PC-9 (cell line): ENCODE measurements around the gene IFT122. TPM values are rescaled to one million over a fixed set of nuclear protein-coding genes. Genes with fewer than 3 reads are reported as not detected.

Experiments used
- BruUV-seq: library from RNA; stranded (reverse); fragments of 400-500 nt; replicated peaks from 2 replicates; lab custom pipeline; 2021; lab: Mats Ljungman, UMichigan
- CTCF ChIA-PET: fragments of 300-600 bp; sonication (Branson Sonifier 250); formaldehyde crosslinking; loops from one replicate; lab custom pipeline; 2022; ENCODE audit warnings: antibody characterized with exemption; lab: Charles Lee
- POLR2A ChIA-PET: fragments of 300-600 bp; sonication (Branson Sonifier 250); formaldehyde crosslinking; loops from one replicate; lab custom pipeline; 2022; ENCODE audit warnings: antibody characterized with exemption; ENCODE audit not compliant: unreplicated experiment; lab: Charles Lee
- DNase-seq, 2 experiments: peaks; one replicate each; pipeline versions ENCODE4 v3.0.0 to v3.0.0-alpha.2; 2015 to 2022; ENCODE audit warnings: mixed read lengths in 1 of 2
- H2AFZ ChIP-seq: fragments of 200-600 bp; sonication (generic); 2 replicates; pipeline ENCODE4 v1.8.1; 2017; ENCODE audit warnings: antibody characterized with exemption
- H3F3A ChIP-seq: fragments of 200-600 bp; sonication (generic); 2 replicates; pipeline ENCODE4 v1.8.1; 2017; ENCODE audit warnings: antibody characterized with exemption, mild to moderate bottlenecking, low read depth; ENCODE audit not compliant: insufficient read depth
- H3K27ac ChIP-seq: fragments of 200-600 bp; sonication (generic); 2 replicates; pipeline ENCODE4 v1.6.1; 2016; ENCODE audit warnings: mixed run types
- H3K27me3 ChIP-seq: fragments of 200-600 bp; sonication (generic); 2 replicates; pipeline ENCODE4 v1.6.1; 2016; ENCODE audit warnings: low read depth, mixed run types; ENCODE audit not compliant: insufficient read depth
- H3K36me3 ChIP-seq: fragments of 200-600 bp; sonication (generic); 2 replicates; pipeline ENCODE4 v1.6.1; 2016; ENCODE audit warnings: low read depth, mixed run types
- H3K4me1 ChIP-seq: fragments of 200-600 bp; sonication (generic); replicated peaks from 2 replicates; pipeline ENCODE4 v1.6.1; 2016; ENCODE audit warnings: mixed run types; ENCODE audit not compliant: insufficient read depth
- H3K4me2 ChIP-seq: fragments of 200-600 bp; sonication (generic); 2 replicates; pipeline ENCODE4 v1.6.1; 2017; ENCODE audit warnings: mixed run types
- H3K4me3 ChIP-seq: fragments of 200-600 bp; sonication (generic); 2 replicates; pipeline ENCODE4 v1.6.1; 2016; ENCODE audit warnings: mixed run types
- H3K79me2 ChIP-seq: fragments of 200-600 bp; sonication (generic); 2 replicates; pipeline ENCODE4 v1.6.1; 2017; ENCODE audit warnings: low read depth, mixed run types
- H3K9me2 ChIP-seq: fragments of 200-600 bp; sonication (generic); 2 replicates; pipeline ENCODE4 v1.8.1; 2017; ENCODE audit warnings: mild to moderate bottlenecking; ENCODE audit not compliant: insufficient read depth
- H3K9me3 ChIP-seq: fragments of 200-600 bp; sonication (generic); 2 replicates; pipeline ENCODE4 v1.8.1; 2016; ENCODE audit warnings: low read depth; ENCODE audit not compliant: insufficient read depth
- H4K20me1 ChIP-seq: fragments of 200-600 bp; sonication (generic); 2 replicates; pipeline ENCODE4 v1.8.1; 2017; ENCODE audit not compliant: insufficient read depth
- EZH2 ChIP-seq: fragments of 200-600 bp; sonication (generic); IDR thresholded peaks from 2 replicates; pipeline ENCODE4 v1.8.0; 2017; ENCODE audit warnings: antibody characterized with exemption, low read depth
- intact Hi-C: fragments of 100-400 bp; cut with micrococcal nuclease; formaldehyde crosslinking; loops from one replicate; pipeline ENCODE4 v1.10.0; 2022; ENCODE audit not compliant: unreplicated experiment
- total RNA-seq: library from RNA; stranded (reverse); gene quantifications from 2 replicates; pipeline ENCODE4 v1.2.3, GENCODE V29; 2021
- TF ChIP-seq, protein P1 (sequence below): fragments of 200-600 bp; sonication (generic); conservative IDR thresholded peaks from 2 replicates; pipeline ENCODE4 v1.6.1; 2017; ENCODE audit warnings: mixed run types, antibody characterized with exemption, mild to moderate bottlenecking, moderate library complexity

IFT122 gene
- total RNA-seq, 1 experiment from 2014 or later = 55.6 TPM

DNA sequence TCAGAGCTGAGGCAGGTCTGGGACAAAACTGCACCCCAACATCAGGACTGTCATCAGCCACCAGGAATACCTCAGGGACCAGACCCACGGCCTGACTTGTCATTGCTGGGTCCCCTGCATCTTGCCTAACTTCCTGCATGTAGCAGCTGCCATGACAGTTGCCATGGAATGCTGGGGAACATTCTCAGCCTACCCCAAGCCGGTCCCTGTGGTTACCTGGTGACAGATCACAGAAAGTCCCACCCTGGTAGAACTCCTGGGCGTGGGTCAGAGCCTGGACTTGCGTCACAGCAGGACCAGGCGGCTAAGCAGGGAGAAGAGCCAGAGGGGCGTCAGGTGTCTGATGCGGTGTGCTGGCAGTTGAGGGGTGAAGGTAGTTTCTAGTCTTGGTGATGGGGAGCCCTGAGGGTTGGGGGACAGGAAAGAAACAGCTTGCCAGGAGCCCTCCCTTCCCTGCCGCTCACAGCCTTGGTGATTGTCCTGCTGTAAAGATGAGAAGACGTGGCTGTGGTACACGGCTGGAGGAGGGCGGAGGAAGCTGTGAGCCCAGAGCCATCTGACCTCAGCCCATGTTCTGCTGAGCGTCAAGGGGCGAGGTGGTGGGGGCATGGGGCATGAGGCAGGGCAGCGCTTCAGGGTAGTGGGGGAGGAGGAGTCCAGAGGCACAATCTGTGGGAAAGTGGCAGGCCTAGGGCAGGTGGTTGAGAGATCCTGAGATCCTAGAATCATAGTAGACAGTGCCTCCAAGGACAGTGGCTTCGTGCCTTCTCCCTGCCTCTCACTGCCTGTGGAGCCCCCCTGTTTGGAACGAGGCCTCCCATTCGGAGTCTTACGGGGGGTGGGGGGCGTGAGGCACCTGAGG, 108.3 kb downstream of the IFT122 start:
- DNase-seq = peak in 1 of 2 experiments; percentile 20
- ChIA-PET POLR2A (no interaction called here), CTCF (no interaction called here)
- Histone ChIP-seq H3K79me2 (no peaks in the 10 kb centered on the region), H3K9me3 (no peaks in the 10 kb centered on the region), H3F3A (peaks cover 11% of the 10 kb centered on the region; the same call in 1 of the 2 replicates), H3K4me2 (no peak overlapping the region), H3K9me2 (no peaks in the 10 kb centered on the region), H3K4me3 (no peak overlapping the region), H3K36me3 (no peaks in the 10 kb centered on the region), H3K27ac (no peak overlapping the region), H4K20me1 (no peaks in the 10 kb centered on the region), H2AFZ (no peak overlapping the region), H3K27me3 (no peaks in the 10 kb centered on the region), H3K4me1 (peaks cover 14% of the 10 kb centered on the region)
- no peak for TF ChIP-seq EZH2
- TF ChIP-seq, protein P1, sequence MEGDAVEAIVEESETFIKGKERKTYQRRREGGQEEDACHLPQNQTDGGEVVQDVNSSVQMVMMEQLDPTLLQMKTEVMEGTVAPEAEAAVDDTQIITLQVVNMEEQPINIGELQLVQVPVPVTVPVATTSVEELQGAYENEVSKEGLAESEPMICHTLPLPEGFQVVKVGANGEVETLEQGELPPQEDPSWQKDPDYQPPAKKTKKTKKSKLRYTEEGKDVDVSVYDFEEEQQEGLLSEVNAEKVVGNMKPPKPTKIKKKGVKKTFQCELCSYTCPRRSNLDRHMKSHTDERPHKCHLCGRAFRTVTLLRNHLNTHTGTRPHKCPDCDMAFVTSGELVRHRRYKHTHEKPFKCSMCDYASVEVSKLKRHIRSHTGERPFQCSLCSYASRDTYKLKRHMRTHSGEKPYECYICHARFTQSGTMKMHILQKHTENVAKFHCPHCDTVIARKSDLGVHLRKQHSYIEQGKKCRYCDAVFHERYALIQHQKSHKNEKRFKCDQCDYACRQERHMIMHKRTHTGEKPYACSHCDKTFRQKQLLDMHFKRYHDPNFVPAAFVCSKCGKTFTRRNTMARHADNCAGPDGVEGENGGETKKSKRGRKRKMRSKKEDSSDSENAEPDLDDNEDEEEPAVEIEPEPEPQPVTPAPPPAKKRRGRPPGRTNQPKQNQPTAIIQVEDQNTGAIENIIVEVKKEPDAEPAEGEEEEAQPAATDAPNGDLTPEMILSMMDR = no peak
- no TSS peak for BruUV-seq
- intact Hi-C loops = no loop called here

DNA sequence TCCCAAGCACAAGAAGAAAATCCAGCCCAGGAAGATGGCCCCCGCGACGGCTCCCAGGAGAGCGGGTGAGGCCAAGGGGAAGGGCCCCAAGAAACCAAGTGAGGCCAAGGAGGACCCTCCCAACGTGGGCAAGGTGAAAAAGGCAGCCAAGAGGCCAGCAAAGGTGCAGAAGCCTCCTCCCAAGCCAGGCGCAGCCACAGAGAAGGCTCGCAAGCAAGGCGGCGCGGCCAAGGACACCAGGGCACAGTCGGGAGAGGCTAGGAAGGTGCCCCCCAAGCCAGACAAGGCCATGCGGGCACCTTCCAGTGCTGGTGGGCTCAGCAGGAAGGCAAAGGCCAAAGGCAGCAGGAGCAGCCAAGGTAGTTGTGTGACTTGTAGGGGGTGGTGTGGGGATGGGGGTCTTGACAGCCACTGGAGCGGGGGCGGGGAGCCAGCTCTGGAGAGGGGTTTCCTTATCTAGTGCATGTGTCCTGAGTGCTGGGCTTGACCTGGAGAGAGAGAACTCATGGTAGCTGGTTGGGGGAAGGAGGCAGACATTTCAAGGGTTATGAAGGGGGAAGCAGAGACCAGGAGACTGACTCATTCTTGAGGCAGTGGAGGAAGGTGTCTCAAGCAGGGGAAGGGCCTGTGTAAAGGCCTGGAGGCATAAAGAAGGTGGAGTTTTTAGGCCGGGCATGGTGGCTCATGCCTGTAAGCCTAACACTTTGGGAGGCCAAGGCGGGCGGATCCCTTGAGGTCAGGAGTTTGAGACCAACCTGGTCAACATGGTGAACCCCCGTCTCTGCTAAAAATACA, 109.2 kb downstream of the IFT122 start:
- no peak overlapping the region for H3K4me3 ChIP-seq
- no peaks in the 10 kb centered on the region for H3K27me3 ChIP-seq
- peak overlapping the region; percentile 34; the same call in 1 of the 2 replicates for H3K4me2 ChIP-seq
- H3K9me2 ChIP-seq = no peaks in the 10 kb centered on the region
- ChIA-PET POLR2A (no interaction called here), CTCF (no interaction called here)
- H3K4me1 ChIP-seq = peaks cover 14% of the 10 kb centered on the region
- peaks cover 11% of the 10 kb centered on the region; the same call in 1 of the 2 replicates for H3F3A ChIP-seq
- DNase-seq = peak; percentile 62 to 85
- TF ChIP-seq EZH2 = no peak
- TF ChIP-seq, protein P1 = no peak
- no peak overlapping the region for H2AFZ ChIP-seq
- H3K79me2 ChIP-seq = no peaks in the 10 kb centered on the region
- BruUV-seq = no TSS peak
- H3K9me3 ChIP-seq = no peaks in the 10 kb centered on the region
- intact Hi-C loops = no loop called here
- H3K36me3 ChIP-seq = no peaks in the 10 kb centered on the region
- no peaks in the 10 kb centered on the region for H4K20me1 ChIP-seq
- no peak overlapping the region for H3K27ac ChIP-seq

DNA sequence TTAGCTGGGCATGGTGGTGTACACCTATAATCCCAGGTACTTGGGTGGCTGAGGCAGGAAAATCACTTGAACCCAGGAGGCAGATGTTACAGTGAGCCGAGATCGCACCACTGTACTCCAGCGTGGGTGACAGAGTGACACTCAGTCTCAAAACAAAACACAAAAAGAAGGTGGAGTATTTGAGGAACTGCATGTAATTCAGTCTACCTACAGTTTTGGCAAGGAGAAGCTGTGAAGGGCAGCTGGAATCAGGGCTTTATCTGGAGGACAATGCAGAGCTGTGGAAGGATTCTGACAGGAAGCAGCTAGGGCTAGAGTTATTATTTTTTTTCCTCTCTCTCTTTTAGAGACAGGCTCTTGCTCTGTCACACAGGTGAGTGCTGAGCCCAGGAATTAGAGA, 109.8 kb downstream of the IFT122 start:
- TF ChIP-seq, protein P1 = no peak
- TF ChIP-seq EZH2 = no peak
- no peaks in the 10 kb centered on the region for H3K36me3 ChIP-seq
- no peak overlapping the region for H2AFZ ChIP-seq
- no peaks in the 10 kb centered on the region for H4K20me1 ChIP-seq
- no TSS peak for BruUV-seq
- peaks cover 14% of the 10 kb centered on the region for H3K4me1 ChIP-seq
- no peak overlapping the region for H3K4me3 ChIP-seq
- no peak overlapping the region for H3K27ac ChIP-seq
- no peaks in the 10 kb centered on the region for H3K27me3 ChIP-seq
- ChIA-PET POLR2A (no interaction called here), CTCF (no interaction called here)
- H3F3A ChIP-seq = peaks cover 11% of the 10 kb centered on the region; the same call in 1 of the 2 replicates
- intact Hi-C loops = no loop called here
- DNase-seq = no peak
- no peaks in the 10 kb centered on the region for H3K79me2 ChIP-seq
- H3K9me3 ChIP-seq = no peaks in the 10 kb centered on the region
- H3K9me2 ChIP-seq = no peaks in the 10 kb centered on the region
- H3K4me2 ChIP-seq = peak overlapping the region; percentile 34; the same call in 1 of the 2 replicates
